GM12878 (cell line): Measurements from ENCODE around the gene ALDH1A3. TPM values are rescaled to one million over a fixed set of nuclear protein-coding genes. Genes with fewer than 3 reads are reported as not detected.

Experiments used
- ATAC-seq: fragments of 200-7000 bp; cut with Tn5 transposase; 3 replicates; pipeline ENCODE4 v1.9.1; 2020; ENCODE audit warnings: mild to moderate bottlenecking, moderate library complexity
- BruUV-seq: library from RNA; stranded (reverse); fragments of 400-500 nt; replicated peaks from 2 replicates; lab custom pipeline; 2021; lab: Mats Ljungman, UMichigan
- CTCF ChIA-PET: fragments of 300-600 bp; sonication (Branson Sonifier 250); formaldehyde crosslinking; extraction: SDS; loops from one replicate; lab custom pipeline; 2021; ENCODE audit warnings: inconsistent platforms; lab: Yijun Ruan, JAX
- POLR2A ChIA-PET: fragments of 350-600 bp; formaldehyde crosslinking; extraction: SDS; loops from one replicate; lab custom pipeline; 2021; ENCODE audit warnings: inconsistent platforms; lab: Charles Lee
- RAD21 ChIA-PET: fragments of 300-600 bp; sonication (Branson Sonifier 250); formaldehyde crosslinking; loops from one replicate; lab custom pipeline; 2023; ENCODE audit warnings: antibody characterized with exemption; ENCODE audit not compliant: unreplicated experiment; lab: Charles Lee
- SMC1A ChIA-PET: fragments of 300-600 bp; sonication (Branson Sonifier 250); formaldehyde crosslinking; loops from one replicate; lab custom pipeline; 2023; ENCODE audit not compliant: unreplicated experiment, uncharacterized antibody; lab: Charles Lee
- DNase-seq: peaks from one replicate; pipeline ENCODE4 v3.0.0-alpha.2; 2011; ENCODE audit warnings: low read depth, low spot score
- FAIRE-seq: peaks from 3 replicates; lab custom pipeline; 2011; peaks lifted over from hg19 to GRCh38; lab: Jason Lieb, UNC
- H2AFZ ChIP-seq: 2 replicates; pipeline ENCODE4 v1.6.0; 2011; ENCODE audit warnings: low read depth, low read length, control low read depth; ENCODE audit not compliant: control insufficient read depth
- H3K27ac ChIP-seq: 2 replicates; pipeline ENCODE4 v1.5.1; 2011; ENCODE audit warnings: control low read depth; ENCODE audit not compliant: control insufficient read depth, insufficient read depth
- H3K27me3 ChIP-seq, 2 experiments: replicated peaks in 1 of 2; 2 replicates each; pipeline versions ENCODE4 v1.6.0 to v1.6.1; 2011; ENCODE audit warnings: low read length in 1 of 2; ENCODE audit not compliant: control insufficient read depth in 2 of 2, insufficient read depth in 2 of 2
- H3K36me3 ChIP-seq, 2 experiments: 2 replicates each; pipeline ENCODE4 v1.5.1; 2011; ENCODE audit warnings: low read length in 1 of 2; ENCODE audit not compliant: control insufficient read depth in 2 of 2, insufficient read depth in 2 of 2
- H3K4me1 ChIP-seq: 2 replicates; pipeline ENCODE4 v1.6.1; 2011; ENCODE audit warnings: mild to moderate bottlenecking, low read length, moderate library complexity, mixed read lengths; ENCODE audit not compliant: control insufficient read depth, insufficient read depth
- H3K4me2 ChIP-seq: 2 replicates; pipeline ENCODE4 v1.6.0; 2011; ENCODE audit warnings: control low read depth; ENCODE audit not compliant: control insufficient read depth, insufficient read depth
- H3K4me3 ChIP-seq: fragments of 200-600 bp; sonication (generic); 2 replicates; pipeline ENCODE4 v1.5.1; 2016
- H3K79me2 ChIP-seq: 2 replicates; pipeline ENCODE4 v1.6.0; 2011; ENCODE audit warnings: low read length; ENCODE audit not compliant: control insufficient read depth, insufficient read depth
- H3K9ac ChIP-seq: 2 replicates; pipeline ENCODE4 v1.8.0; 2011; ENCODE audit warnings: low read length, control low read depth, mixed read lengths; ENCODE audit not compliant: control insufficient read depth, insufficient read depth
- H3K9me3 ChIP-seq: replicated peaks from 3 replicates; pipeline ENCODE4 v1.5.1; 2011; ENCODE audit warnings: mild to moderate bottlenecking, low read length; ENCODE audit not compliant: control insufficient read depth, insufficient read depth
- H4K20me1 ChIP-seq: 2 replicates; pipeline ENCODE4 v1.6.0; 2011; ENCODE audit not compliant: control insufficient read depth, insufficient read depth
- ASH2L ChIP-seq: fragments of 300-600, 200-600 bp; sonication (generic); IDR thresholded peaks from 2 replicates; pipeline ENCODE4 v1.6.1; 2017; ENCODE audit warnings: low read depth, mild to moderate bottlenecking, borderline replicate concordance
- RELA ChIP-seq: fragments of 450-650 bp; IDR thresholded peaks from 2 replicates; pipeline ENCODE4 v1.8.0; 2014; ENCODE audit warnings: borderline replicate concordance; ENCODE audit not compliant: partially characterized antibody
- WGBS: methylation state at CpG from one replicate; pipeline ENCODE4 v1.1.6; 2016; ENCODE audit warnings: low lambda C conversion rate; ENCODE audit not compliant: insufficient replicate concordance, insufficient coverage; ENCODE audit errors: missing lambda C conversion rate; 5-methylcytosine and 5-hydroxymethylcytosine counted together
- in situ Hi-C: fragments of 300-500 bp; cut with MboI; formaldehyde crosslinking; loops from 9 replicates; pipeline ENCODE4 v1.14.3; 2018; ENCODE audit warnings: mixed read lengths
- intact Hi-C: fragments of 100-400 bp; cut with micrococcal nuclease; formaldehyde crosslinking; loops from one replicate; pipeline ENCODE4 v1.14.2; 2022; ENCODE audit not compliant: unreplicated experiment
- polyA plus RNA-seq, 11 experiments: library from polyadenylated mRNA; depleted of rRNA in 4 of 11; unstranded in 6 of 11; stranded (reverse) in 5 of 11; fragments of >200 nt; fragmentation: Nextera tagmentation in 4 of 11; fragmentation: Illumina TruSeq in 1 of 11; extraction: Ambion mirVana in 4 of 11; extraction: Trizol in 1 of 11; gene quantifications; 1 replicate in 1 of 11; 2 replicates in 10 of 11; pipeline versions ENCODE4 v1.2.1 to v1.2.3, GENCODE V29; 2011 to 2016; ENCODE audit warnings: inconsistent platforms in 2 of 11, missing spikeins in 2 of 11, low read depth in 1 of 11
- total RNA-seq, 4 experiments: library from RNA; depleted of rRNA in 3 of 4; stranded (reverse); fragments of >200 nt in 3 of 4; fragmentation: Illumina TruSeq in 1 of 4; extraction: Trizol in 1 of 4; gene quantifications; 2 replicates each; pipeline versions ENCODE4 v1.2.1 to v1.2.3, GENCODE V29; 2013 to 2021
- TF ChIP-seq, protein P1 (sequence below): fragments of 450-650 bp; IDR thresholded peaks from 2 replicates; pipeline ENCODE4 v1.6.1; 2016; ENCODE audit warnings: mild to moderate bottlenecking, moderate library complexity, borderline replicate concordance

Gene ALDH1A3
- total and polyA plus RNA-seq, 10 of the 15 experiments (the other 5 are each of a cell fraction or from before 2014, with no cell fraction given) = 0.06 to 0.69 (median 0.18) TPM

DNA sequence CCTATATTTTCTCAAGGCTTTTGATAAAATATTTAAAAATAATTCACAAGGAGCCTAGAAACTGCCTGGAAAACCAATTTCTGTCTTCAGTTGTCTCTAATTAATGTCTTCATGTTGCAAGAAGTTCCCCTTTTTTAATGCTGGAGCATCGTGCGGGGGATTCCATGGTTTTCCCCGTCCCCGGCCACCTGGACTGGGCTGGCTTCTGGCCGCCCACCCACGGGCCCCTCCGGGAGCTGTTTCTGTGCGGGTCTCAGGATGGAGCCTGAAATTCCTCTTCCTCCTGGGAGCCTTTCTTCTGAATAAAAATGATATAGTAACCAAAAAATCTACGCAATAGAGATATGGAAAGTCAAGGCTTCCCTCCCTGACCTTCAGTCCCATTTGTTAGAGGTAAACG is 31.5 kb downstream of the ALDH1A3 start:
- no TSS peak for BruUV-seq
- ChIA-PET CTCF (interaction anchor here (2.2 kb wide), 1 partner anchor 97 kb away, joined by 15 read pairs; no protein-coding TSS in a partner anchor), SMC1A (interaction anchor here (0.6 kb wide), 1 partner anchor 62 kb away, joined by 3 read pairs; no protein-coding TSS in a partner anchor), RAD21 (no interaction called here), POLR2A (no interaction called here)
- DNase-seq = no peak
- in situ Hi-C loops = no loop called here
- H3K9me3 ChIP-seq = no peaks in the 10 kb centered on the region; the same call in 2 of the 3 replicates
- H3K79me2 ChIP-seq = no peaks in the 10 kb centered on the region
- H2AFZ ChIP-seq = no peak overlapping the region
- H4K20me1 ChIP-seq = no peaks in the 10 kb centered on the region; the same call in 1 of the 2 replicates
- ATAC-seq = no peak
- H3K36me3 ChIP-seq = no peaks in the 10 kb centered on the region
- 34% methylated on average over 10 of the region's 10 CpGs for WGBS
- no peak overlapping the region for H3K9ac ChIP-seq
- H3K27me3 ChIP-seq = no peaks in the 10 kb centered on the region
- H3K4me2 ChIP-seq = no peak overlapping the region
- TF ChIP-seq ASH2L = no peak
- TF ChIP-seq RELA = no peak
- TF ChIP-seq, protein P1, sequence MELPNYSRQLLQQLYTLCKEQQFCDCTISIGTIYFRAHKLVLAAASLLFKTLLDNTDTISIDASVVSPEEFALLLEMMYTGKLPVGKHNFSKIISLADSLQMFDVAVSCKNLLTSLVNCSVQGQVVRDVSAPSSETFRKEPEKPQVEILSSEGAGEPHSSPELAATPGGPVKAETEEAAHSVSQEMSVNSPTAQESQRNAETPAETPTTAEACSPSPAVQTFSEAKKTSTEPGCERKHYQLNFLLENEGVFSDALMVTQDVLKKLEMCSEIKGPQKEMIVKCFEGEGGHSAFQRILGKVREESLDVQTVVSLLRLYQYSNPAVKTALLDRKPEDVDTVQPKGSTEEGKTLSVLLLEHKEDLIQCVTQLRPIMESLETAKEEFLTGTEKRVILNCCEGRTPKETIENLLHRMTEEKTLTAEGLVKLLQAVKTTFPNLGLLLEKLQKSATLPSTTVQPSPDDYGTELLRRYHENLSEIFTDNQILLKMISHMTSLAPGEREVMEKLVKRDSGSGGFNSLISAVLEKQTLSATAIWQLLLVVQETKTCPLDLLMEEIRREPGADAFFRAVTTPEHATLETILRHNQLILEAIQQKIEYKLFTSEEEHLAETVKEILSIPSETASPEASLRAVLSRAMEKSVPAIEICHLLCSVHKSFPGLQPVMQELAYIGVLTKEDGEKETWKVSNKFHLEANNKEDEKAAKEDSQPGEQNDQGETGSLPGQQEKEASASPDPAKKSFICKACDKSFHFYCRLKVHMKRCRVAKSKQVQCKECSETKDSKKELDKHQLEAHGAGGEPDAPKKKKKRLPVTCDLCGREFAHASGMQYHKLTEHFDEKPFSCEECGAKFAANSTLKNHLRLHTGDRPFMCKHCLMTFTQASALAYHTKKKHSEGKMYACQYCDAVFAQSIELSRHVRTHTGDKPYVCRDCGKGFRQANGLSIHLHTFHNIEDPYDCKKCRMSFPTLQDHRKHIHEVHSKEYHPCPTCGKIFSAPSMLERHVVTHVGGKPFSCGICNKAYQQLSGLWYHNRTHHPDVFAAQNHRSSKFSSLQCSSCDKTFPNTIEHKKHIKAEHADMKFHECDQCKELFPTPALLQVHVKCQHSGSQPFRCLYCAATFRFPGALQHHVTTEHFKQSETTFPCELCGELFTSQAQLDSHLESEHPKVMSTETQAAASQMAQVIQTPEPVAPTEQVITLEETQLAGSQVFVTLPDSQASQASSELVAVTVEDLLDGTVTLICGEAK = no peak
- no peaks in the 10 kb centered on the region for H3K4me1 ChIP-seq
- no peak for FAIRE-seq
- intact Hi-C loops = no loop called here
- no peak overlapping the region for H3K4me3 ChIP-seq
- no peak overlapping the region for H3K27ac ChIP-seq
